ENCODE measurements around the gene JAKMIP1.

GRCh38 chr4:6076391-6076790 lies 124.0 kb downstream of the JAKMIP1 start:
- TF ChIP-seq CTCF (IDR thresholded peaks at IDR 0.05) (no peak), POLR2A (IDR thresholded peaks at IDR 0.05) (no peak)
